GM23338 (cell line): ENCODE data around the gene CYGB. TPM values are rescaled to one million over a fixed set of nuclear protein-coding genes. Genes with fewer than 3 reads are reported as not detected.

Experiments used
- ATAC-seq: fragments of 200-7000 bp; cut with Tn5 transposase; 3 replicates; pipeline ENCODE4 v1.9.1; 2020
- DNase-seq: peaks from one replicate; pipeline ENCODE4 v3.0.0-alpha.2; 2015; ENCODE audit warnings: low spot score
- H2AFZ ChIP-seq: fragments of 200-600 bp; sonication (generic); 2 replicates; pipeline ENCODE4 v1.8.0; 2016; ENCODE audit warnings: antibody characterized with exemption, mild to moderate bottlenecking, moderate library complexity
- H3F3A ChIP-seq: fragments of 200-600 bp; sonication (generic); replicated peaks from 2 replicates; pipeline ENCODE4 v1.8.0; 2017; ENCODE audit warnings: antibody characterized with exemption, mixed run types, low read depth
- H3K27ac ChIP-seq: fragments of 200-600 bp; sonication (generic); 2 replicates; pipeline ENCODE4 v1.6.1; 2016; ENCODE audit warnings: low read depth
- H3K27me3 ChIP-seq: fragments of 200-600 bp; sonication (generic); 2 replicates; pipeline ENCODE4 v1.8.0; 2016; ENCODE audit warnings: mild to moderate bottlenecking, mixed run types, moderate library complexity; ENCODE audit not compliant: insufficient read depth
- H3K36me3 ChIP-seq: fragments of 200-600 bp; sonication (generic); 2 replicates; pipeline ENCODE4 v1.8.0; 2016; ENCODE audit warnings: mild to moderate bottlenecking; ENCODE audit not compliant: insufficient read depth
- H3K4me1 ChIP-seq: fragments of 200-600 bp; sonication (generic); 2 replicates; pipeline ENCODE4 v1.8.0; 2016; ENCODE audit warnings: mild to moderate bottlenecking, moderate library complexity; ENCODE audit not compliant: insufficient read depth
- H3K4me2 ChIP-seq: fragments of 200-600 bp; sonication (generic); 2 replicates; pipeline ENCODE4 v1.7.1; 2017; ENCODE audit warnings: mixed run types
- H3K4me3 ChIP-seq: fragments of 200-600 bp; sonication (generic); 2 replicates; pipeline ENCODE4 v1.6.1; 2016; ENCODE audit warnings: mixed run types
- H3K79me2 ChIP-seq: fragments of 200-600 bp; sonication (generic); replicated peaks from 2 replicates; pipeline ENCODE4 v1.8.0; 2017; ENCODE audit warnings: mild to moderate bottlenecking; ENCODE audit not compliant: insufficient read depth
- H3K9me2 ChIP-seq: fragments of 200-600 bp; sonication (generic); 2 replicates; pipeline ENCODE4 v1.8.0; 2017; ENCODE audit not compliant: insufficient read depth
- H4K20me1 ChIP-seq: fragments of 200-600 bp; sonication (generic); replicated peaks from 2 replicates; pipeline ENCODE4 v1.8.0; 2017; ENCODE audit warnings: mild to moderate bottlenecking; ENCODE audit not compliant: insufficient read depth
- H3K27ac Mint-ChIP-seq: 2 replicates; pipeline ENCODE4 v1.8.0; 2020; ENCODE audit warnings: inconsistent platforms, mild to moderate bottlenecking, moderate library complexity, mixed read lengths
- H3K27me3 Mint-ChIP-seq: 3 replicates; pipeline ENCODE4 v1.8.0; 2022; ENCODE audit warnings: low read depth, mild to moderate bottlenecking, moderate library complexity, mixed read lengths, inconsistent platforms; ENCODE audit not compliant: insufficient read depth, poor library complexity
- H3K36me3 Mint-ChIP-seq: 3 replicates; pipeline ENCODE4 v1.8.0; 2021; ENCODE audit warnings: low read depth, mild to moderate bottlenecking, inconsistent platforms, moderate library complexity, mixed read lengths
- H3K4me1 Mint-ChIP-seq: 3 replicates; pipeline ENCODE4 v1.8.0; 2020; ENCODE audit warnings: mild to moderate bottlenecking, inconsistent platforms, mixed read lengths
- H3K4me3 Mint-ChIP-seq: 3 replicates; pipeline ENCODE4 v1.8.0; 2021; ENCODE audit warnings: moderate library complexity, mild to moderate bottlenecking, inconsistent platforms, mixed read lengths
- H3K9me3 Mint-ChIP-seq: 3 replicates; pipeline ENCODE4 v1.8.0; 2020; ENCODE audit warnings: moderate library complexity, mild to moderate bottlenecking, inconsistent platforms, mixed read lengths
- EZH2 ChIP-seq: fragments of 200-600 bp; sonication (generic); IDR thresholded peaks from one replicate; pipeline ENCODE4 v1.8.0; 2017; ENCODE audit warnings: antibody characterized with exemption, mild to moderate bottlenecking, low read depth; ENCODE audit not compliant: unreplicated experiment
- EZH2phosphoT487 ChIP-seq: fragments of 200-600 bp; sonication (generic); IDR thresholded peaks from one replicate; pipeline ENCODE4 v1.8.1; 2018; ENCODE audit warnings: antibody characterized with exemption; ENCODE audit not compliant: unreplicated experiment
- NANOG ChIP-seq: IDR thresholded peaks from 2 replicates; pipeline ENCODE4 v1.6.1; 2016; ENCODE audit warnings: antibody characterized with exemption, borderline replicate concordance
- POLR2AphosphoS5 ChIP-seq: IDR thresholded peaks from 2 replicates; pipeline ENCODE4 v1.6.1; 2016; ENCODE audit warnings: antibody characterized with exemption, low read depth
- polyA plus RNA-seq: library from polyadenylated mRNA; unstranded; fragments of >200 nt; fragmentation: Nextera tagmentation; extraction: Ambion mirVana; gene quantifications from 2 replicates; pipeline ENCODE4 v1.2.1, GENCODE V29; 2016
- total RNA-seq: library from RNA; depleted of rRNA; stranded (reverse); fragments of >200 nt; shearing (Covaris generic); gene quantifications from 2 replicates; pipeline ENCODE4 v1.2.3, GENCODE V29; 2014
- TF ChIP-seq, protein P1 (sequence below): IDR thresholded peaks from one replicate; pipeline ENCODE4 v1.6.1; 2018; ENCODE audit warnings: antibody characterized with exemption; ENCODE audit not compliant: unreplicated experiment
- TF ChIP-seq, protein P2 (sequence below): IDR thresholded peaks from 2 replicates; pipeline ENCODE4 v1.6.1; 2016; ENCODE audit warnings: antibody characterized with exemption
- TF ChIP-seq, protein P3 (sequence below): fragments of 250-450 bp; sonication (Bioruptor Pico); IDR thresholded peaks from 2 replicates; pipeline ENCODE4 v1.5.0; 2020; ENCODE audit warnings: mild to moderate bottlenecking, moderate library complexity
- TF ChIP-seq, protein P4 (sequence below), 2 experiments: fragments of 200-600 bp in 1 of 2; sonication (generic) in 1 of 2; conservative IDR thresholded peaks; 2 replicates each; pipeline versions ENCODE4 v1.5.1 to v1.6.1; 2016 to 2017; ENCODE audit warnings: antibody characterized with exemption in 2 of 2, low read depth in 2 of 2, mild to moderate bottlenecking in 2 of 2, moderate library complexity in 1 of 2

The CYGB gene
- total and polyA plus RNA-seq, 2 experiments from 2014 or later, result 1.2 to 1.7 TPM

DNA sequence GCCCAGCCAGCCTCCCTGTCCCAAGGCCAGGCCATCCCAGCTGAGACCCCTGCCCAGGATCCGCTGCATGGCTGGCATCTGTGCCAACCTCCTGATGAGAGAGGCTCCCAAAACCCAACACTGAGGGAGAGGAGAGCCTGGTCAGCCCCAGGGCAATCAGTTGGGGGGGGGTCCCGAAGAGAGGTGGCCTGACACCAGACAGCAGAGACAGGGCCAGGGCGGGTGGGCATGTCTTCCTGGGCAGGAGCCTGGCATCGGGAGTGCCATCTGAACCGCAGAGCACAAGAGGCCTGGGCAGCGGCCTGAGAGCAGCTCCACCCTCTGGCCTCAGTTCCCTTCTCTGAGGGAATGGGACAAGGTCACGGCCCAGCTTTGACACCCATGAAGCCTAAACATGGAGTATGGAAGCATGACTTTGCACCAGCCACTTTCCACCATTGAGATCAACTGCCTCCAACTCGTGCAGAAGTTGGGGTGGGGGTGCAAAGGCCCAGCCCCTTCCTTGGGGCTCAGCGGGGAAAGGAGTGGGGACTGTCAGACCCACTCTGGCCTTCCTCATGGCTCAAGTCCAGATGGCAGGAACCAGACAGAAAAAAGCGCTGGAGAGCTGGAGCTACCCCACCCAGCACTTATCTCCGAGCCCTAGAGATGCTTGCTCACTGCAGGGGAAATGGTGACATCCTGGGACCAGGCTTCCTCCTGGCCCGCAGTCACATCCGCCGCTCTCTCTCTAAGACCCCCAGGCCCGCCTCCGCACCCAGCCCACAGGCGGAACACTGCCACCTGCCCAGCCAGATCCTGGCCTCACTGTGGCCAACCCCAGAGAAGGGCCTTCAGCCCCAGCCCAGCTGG is 46.0 kb downstream of the CYGB start:
- Mint-ChIP-seq H3K36me3 (no peaks in the 10 kb centered on the region), H3K27me3 (peaks cover 12% of the 10 kb centered on the region), H3K4me1 (peaks cover 16% of the 10 kb centered on the region), H3K9me3 (no peaks in the 10 kb centered on the region), H3K4me3 (no peak overlapping the region), H3K27ac (no peak overlapping the region)
- Histone ChIP-seq H3K4me2 (no peak overlapping the region), H3K9me2 (no peaks in the 10 kb centered on the region), H3F3A (no peaks in the 10 kb centered on the region), H3K4me3 (no peak overlapping the region), H3K36me3 (no peaks in the 10 kb centered on the region), H3K79me2 (no peaks in the 10 kb centered on the region), H2AFZ (no peak overlapping the region), H3K27me3 (no peaks in the 10 kb centered on the region), H3K27ac (no peak overlapping the region), H4K20me1 (peaks cover 12% of the 10 kb centered on the region), H3K4me1 (peaks cover 10% of the 10 kb centered on the region)
- ATAC-seq (no peak; the same call in 2 of the 3 replicates), DNase-seq (no peak)
- TF ChIP-seq, protein P1, sequence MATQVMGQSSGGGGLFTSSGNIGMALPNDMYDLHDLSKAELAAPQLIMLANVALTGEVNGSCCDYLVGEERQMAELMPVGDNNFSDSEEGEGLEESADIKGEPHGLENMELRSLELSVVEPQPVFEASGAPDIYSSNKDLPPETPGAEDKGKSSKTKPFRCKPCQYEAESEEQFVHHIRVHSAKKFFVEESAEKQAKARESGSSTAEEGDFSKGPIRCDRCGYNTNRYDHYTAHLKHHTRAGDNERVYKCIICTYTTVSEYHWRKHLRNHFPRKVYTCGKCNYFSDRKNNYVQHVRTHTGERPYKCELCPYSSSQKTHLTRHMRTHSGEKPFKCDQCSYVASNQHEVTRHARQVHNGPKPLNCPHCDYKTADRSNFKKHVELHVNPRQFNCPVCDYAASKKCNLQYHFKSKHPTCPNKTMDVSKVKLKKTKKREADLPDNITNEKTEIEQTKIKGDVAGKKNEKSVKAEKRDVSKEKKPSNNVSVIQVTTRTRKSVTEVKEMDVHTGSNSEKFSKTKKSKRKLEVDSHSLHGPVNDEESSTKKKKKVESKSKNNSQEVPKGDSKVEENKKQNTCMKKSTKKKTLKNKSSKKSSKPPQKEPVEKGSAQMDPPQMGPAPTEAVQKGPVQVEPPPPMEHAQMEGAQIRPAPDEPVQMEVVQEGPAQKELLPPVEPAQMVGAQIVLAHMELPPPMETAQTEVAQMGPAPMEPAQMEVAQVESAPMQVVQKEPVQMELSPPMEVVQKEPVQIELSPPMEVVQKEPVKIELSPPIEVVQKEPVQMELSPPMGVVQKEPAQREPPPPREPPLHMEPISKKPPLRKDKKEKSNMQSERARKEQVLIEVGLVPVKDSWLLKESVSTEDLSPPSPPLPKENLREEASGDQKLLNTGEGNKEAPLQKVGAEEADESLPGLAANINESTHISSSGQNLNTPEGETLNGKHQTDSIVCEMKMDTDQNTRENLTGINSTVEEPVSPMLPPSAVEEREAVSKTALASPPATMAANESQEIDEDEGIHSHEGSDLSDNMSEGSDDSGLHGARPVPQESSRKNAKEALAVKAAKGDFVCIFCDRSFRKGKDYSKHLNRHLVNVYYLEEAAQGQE, result no peak
- TF ChIP-seq EZH2phosphoT487 (no peak), POLR2AphosphoS5 (no peak), NANOG (no peak), EZH2 (no peak)
- TF ChIP-seq, protein P2, sequence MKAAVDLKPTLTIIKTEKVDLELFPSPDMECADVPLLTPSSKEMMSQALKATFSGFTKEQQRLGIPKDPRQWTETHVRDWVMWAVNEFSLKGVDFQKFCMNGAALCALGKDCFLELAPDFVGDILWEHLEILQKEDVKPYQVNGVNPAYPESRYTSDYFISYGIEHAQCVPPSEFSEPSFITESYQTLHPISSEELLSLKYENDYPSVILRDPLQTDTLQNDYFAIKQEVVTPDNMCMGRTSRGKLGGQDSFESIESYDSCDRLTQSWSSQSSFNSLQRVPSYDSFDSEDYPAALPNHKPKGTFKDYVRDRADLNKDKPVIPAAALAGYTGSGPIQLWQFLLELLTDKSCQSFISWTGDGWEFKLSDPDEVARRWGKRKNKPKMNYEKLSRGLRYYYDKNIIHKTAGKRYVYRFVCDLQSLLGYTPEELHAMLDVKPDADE, result no peak
- TF ChIP-seq, protein P3, sequence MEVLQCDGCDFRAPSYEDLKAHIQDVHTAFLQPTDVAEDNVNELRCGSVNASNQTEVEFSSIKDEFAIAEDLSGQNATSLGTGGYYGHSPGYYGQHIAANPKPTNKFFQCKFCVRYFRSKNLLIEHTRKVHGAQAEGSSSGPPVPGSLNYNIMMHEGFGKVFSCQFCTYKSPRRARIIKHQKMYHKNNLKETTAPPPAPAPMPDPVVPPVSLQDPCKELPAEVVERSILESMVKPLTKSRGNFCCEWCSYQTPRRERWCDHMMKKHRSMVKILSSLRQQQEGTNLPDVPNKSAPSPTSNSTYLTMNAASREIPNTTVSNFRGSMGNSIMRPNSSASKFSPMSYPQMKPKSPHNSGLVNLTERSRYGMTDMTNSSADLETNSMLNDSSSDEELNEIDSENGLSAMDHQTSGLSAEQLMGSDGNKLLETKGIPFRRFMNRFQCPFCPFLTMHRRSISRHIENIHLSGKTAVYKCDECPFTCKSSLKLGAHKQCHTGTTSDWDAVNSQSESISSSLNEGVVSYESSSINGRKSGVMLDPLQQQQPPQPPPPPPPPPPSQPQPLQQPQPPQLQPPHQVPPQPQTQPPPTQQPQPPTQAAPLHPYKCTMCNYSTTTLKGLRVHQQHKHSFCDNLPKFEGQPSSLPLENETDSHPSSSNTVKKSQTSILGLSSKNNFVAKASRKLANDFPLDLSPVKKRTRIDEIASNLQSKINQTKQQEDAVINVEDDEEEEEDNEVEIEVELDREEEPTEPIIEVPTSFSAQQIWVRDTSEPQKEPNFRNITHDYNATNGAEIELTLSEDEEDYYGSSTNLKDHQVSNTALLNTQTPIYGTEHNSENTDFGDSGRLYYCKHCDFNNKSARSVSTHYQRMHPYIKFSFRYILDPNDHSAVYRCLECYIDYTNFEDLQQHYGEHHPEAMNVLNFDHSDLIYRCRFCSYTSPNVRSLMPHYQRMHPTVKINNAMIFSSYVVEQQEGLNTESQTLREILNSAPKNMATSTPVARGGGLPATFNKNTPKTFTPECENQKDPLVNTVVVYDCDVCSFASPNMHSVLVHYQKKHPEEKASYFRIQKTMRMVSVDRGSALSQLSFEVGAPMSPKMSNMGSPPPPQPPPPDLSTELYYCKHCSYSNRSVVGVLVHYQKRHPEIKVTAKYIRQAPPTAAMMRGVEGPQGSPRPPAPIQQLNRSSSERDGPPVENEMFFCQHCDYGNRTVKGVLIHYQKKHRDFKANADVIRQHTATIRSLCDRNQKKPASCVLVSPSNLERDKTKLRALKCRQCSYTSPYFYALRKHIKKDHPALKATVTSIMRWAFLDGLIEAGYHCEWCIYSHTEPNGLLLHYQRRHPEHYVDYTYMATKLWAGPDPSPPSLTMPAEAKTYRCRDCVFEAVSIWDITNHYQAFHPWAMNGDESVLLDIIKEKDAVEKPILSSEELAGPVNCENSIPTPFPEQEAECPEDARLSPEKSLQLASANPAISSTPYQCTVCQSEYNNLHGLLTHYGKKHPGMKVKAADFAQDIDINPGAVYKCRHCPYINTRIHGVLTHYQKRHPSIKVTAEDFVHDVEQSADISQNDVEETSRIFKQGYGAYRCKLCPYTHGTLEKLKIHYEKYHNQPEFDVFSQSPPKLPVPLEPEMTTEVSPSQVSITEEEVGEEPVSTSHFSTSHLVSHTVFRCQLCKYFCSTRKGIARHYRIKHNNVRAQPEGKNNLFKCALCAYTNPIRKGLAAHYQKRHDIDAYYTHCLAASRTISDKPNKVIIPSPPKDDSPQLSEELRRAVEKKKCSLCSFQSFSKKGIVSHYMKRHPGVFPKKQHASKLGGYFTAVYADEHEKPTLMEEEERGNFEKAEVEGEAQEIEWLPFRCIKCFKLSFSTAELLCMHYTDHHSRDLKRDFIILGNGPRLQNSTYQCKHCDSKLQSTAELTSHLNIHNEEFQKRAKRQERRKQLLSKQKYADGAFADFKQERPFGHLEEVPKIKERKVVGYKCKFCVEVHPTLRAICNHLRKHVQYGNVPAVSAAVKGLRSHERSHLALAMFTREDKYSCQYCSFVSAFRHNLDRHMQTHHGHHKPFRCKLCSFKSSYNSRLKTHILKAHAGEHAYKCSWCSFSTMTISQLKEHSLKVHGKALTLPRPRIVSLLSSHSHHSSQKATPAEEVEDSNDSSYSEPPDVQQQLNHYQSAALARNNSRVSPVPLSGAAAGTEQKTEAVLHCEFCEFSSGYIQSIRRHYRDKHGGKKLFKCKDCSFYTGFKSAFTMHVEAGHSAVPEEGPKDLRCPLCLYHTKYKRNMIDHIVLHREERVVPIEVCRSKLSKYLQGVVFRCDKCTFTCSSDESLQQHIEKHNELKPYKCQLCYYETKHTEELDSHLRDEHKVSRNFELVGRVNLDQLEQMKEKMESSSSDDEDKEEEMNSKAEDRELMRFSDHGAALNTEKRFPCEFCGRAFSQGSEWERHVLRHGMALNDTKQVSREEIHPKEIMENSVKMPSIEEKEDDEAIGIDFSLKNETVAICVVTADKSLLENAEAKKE (CRISPR knock-in tag), result no peak
- TF ChIP-seq, protein P4, sequence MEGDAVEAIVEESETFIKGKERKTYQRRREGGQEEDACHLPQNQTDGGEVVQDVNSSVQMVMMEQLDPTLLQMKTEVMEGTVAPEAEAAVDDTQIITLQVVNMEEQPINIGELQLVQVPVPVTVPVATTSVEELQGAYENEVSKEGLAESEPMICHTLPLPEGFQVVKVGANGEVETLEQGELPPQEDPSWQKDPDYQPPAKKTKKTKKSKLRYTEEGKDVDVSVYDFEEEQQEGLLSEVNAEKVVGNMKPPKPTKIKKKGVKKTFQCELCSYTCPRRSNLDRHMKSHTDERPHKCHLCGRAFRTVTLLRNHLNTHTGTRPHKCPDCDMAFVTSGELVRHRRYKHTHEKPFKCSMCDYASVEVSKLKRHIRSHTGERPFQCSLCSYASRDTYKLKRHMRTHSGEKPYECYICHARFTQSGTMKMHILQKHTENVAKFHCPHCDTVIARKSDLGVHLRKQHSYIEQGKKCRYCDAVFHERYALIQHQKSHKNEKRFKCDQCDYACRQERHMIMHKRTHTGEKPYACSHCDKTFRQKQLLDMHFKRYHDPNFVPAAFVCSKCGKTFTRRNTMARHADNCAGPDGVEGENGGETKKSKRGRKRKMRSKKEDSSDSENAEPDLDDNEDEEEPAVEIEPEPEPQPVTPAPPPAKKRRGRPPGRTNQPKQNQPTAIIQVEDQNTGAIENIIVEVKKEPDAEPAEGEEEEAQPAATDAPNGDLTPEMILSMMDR (conservative IDR thresholded peaks at IDR 0.05; ENCODE audit: low read depth in 2 of 2), result no peak
